Liver (tissue), 9 donors: ENCODE results near the gene ZNF423. TPM values are rescaled to one million over a fixed set of nuclear protein-coding genes. Genes with fewer than 3 reads are reported as not detected.

ENCODE experiments used
- DNase-seq: peaks from one replicate; pipeline ENCODE4 v3.0.0-alpha.2; 2017; ENCODE audit warnings: low spot score
- H3K27ac ChIP-seq, 2 donors: one replicate each; pipeline ENCODE4 v1.7.0; 2013; ENCODE audit warnings: inconsistent platforms in 2 of 2, low read length in 2 of 2, control low read depth in 1 of 2, low read depth in 1 of 2, mild to moderate bottlenecking in 1 of 2
- H3K27me3 ChIP-seq, 4 donors: one replicate each; pipeline versions ENCODE4 v1.6.1 to v1.7.0; 2013; ENCODE audit warnings: low read length in 3 of 4, inconsistent platforms in 1 of 4, mild to moderate bottlenecking in 1 of 4, moderate library complexity in 1 of 4; ENCODE audit not compliant: control insufficient read depth in 4 of 4, insufficient read depth in 4 of 4
- H3K36me3 ChIP-seq, 4 donors: one replicate each; pipeline versions ENCODE4 v1.6.1 to v1.7.0; 2013; ENCODE audit warnings: low read length in 3 of 4, mild to moderate bottlenecking in 3 of 4, low read depth in 1 of 4, moderate library complexity in 1 of 4; ENCODE audit not compliant: control insufficient read depth in 4 of 4, insufficient read depth in 3 of 4
- H3K4me1 ChIP-seq, 4 donors: one replicate each; pipeline versions ENCODE4 v1.6.1 to v1.7.0; 2013; ENCODE audit warnings: low read length in 3 of 4, mild to moderate bottlenecking in 3 of 4, moderate library complexity in 1 of 4; ENCODE audit not compliant: control insufficient read depth in 4 of 4, insufficient read depth in 4 of 4
- H3K4me3 ChIP-seq, 3 donors: one replicate each; pipeline versions ENCODE4 v1.6.1 to v1.7.0; 2013; ENCODE audit warnings: low read length in 3 of 3, control low read depth in 1 of 3, low read depth in 1 of 3, mild to moderate bottlenecking in 1 of 3
- H3K9ac ChIP-seq, 2 donors: one replicate each; pipeline ENCODE4 v1.7.0; 2013; ENCODE audit warnings: low read length in 2 of 2, mild to moderate bottlenecking in 2 of 2, moderate library complexity in 2 of 2, control low read depth in 1 of 2, low read depth in 1 of 2
- H3K9me3 ChIP-seq, 4 donors: one replicate each; pipeline versions ENCODE4 v1.6.1 to v1.7.0; 2013; ENCODE audit warnings: low read length in 3 of 4; ENCODE audit not compliant: control insufficient read depth in 4 of 4
- CTCF ChIP-seq: fragments of 150-350 bp; IDR thresholded peaks from 2 replicates; pipeline ENCODE4 v1.5.1; 2017; ENCODE audit warnings: improper control_type of control experiment, low read depth, low read length; ENCODE audit not compliant: missing input control
- EGR1 ChIP-seq, 2 donors: IDR thresholded peaks; 2 replicates each; pipeline ENCODE4 v1.6.1; 2016 to 2018; ENCODE audit warnings: antibody characterized with exemption in 2 of 2, low read depth in 2 of 2
- FOXA1 ChIP-seq: IDR thresholded peaks from 2 replicates; pipeline ENCODE4 v1.6.1; 2016; ENCODE audit warnings: antibody characterized with exemption
- FOXA2 ChIP-seq: IDR thresholded peaks from 2 replicates; pipeline ENCODE4 v1.6.1; 2016; ENCODE audit warnings: antibody characterized with exemption
- GABPA ChIP-seq, 2 donors: IDR thresholded peaks in 1 of 2; conservative IDR thresholded peaks in 1 of 2; 2 replicates each; pipeline ENCODE4 v1.6.1; 2016; ENCODE audit warnings: antibody characterized with exemption in 2 of 2, mild to moderate bottlenecking in 1 of 2, moderate library complexity in 1 of 2
- HNF4A ChIP-seq, 2 donors: conservative IDR thresholded peaks; 2 replicates each; pipeline ENCODE4 v1.6.1; 2016; ENCODE audit warnings: antibody characterized with exemption in 2 of 2, mild to moderate bottlenecking in 2 of 2
- HNF4G ChIP-seq: IDR thresholded peaks from 2 replicates; pipeline ENCODE4 v1.6.1; 2016; ENCODE audit warnings: antibody characterized with exemption
- JUND ChIP-seq, 2 donors: IDR thresholded peaks; 2 replicates each; pipeline ENCODE4 v1.6.1; 2016; ENCODE audit warnings: antibody characterized with exemption in 2 of 2
- MAX ChIP-seq: IDR thresholded peaks from 2 replicates; pipeline ENCODE4 v1.6.1; 2016; ENCODE audit warnings: antibody characterized with exemption
- NR2F2 ChIP-seq: IDR thresholded peaks from 2 replicates; pipeline ENCODE4 v1.6.1; 2016; ENCODE audit warnings: antibody characterized with exemption
- RAD21 ChIP-seq, 2 donors: IDR thresholded peaks; 2 replicates each; pipeline ENCODE4 v1.6.1; 2016; ENCODE audit warnings: antibody characterized with exemption in 2 of 2, mild to moderate bottlenecking in 2 of 2
- REST ChIP-seq: IDR thresholded peaks from 2 replicates; pipeline ENCODE4 v1.6.1; 2016; ENCODE audit warnings: antibody characterized with exemption, mild to moderate bottlenecking
- RXRA ChIP-seq, 2 donors: IDR thresholded peaks; 2 replicates each; pipeline ENCODE4 v1.6.1; 2017 to 2018; ENCODE audit warnings: antibody characterized with exemption in 2 of 2, mild to moderate bottlenecking in 1 of 2
- TAF1 ChIP-seq: conservative IDR thresholded peaks from 2 replicates; pipeline ENCODE4 v1.6.1; 2016; ENCODE audit warnings: antibody characterized with exemption, mild to moderate bottlenecking
- YY1 ChIP-seq: IDR thresholded peaks from 2 replicates; pipeline ENCODE4 v1.6.1; 2016; ENCODE audit warnings: antibody characterized with exemption, mild to moderate bottlenecking
- ZBTB33 ChIP-seq: IDR thresholded peaks from 2 replicates; pipeline ENCODE4 v1.6.1; 2016; ENCODE audit warnings: antibody characterized with exemption
- WGBS: extraction: QIAGEN DNeasy Blood & Tissue Kit; methylation state at CpG from one replicate; pipeline ENCODE4 v1.1.7; 2013; 5-methylcytosine and 5-hydroxymethylcytosine counted together
- polyA plus RNA-seq, 2 donors: library from polyadenylated mRNA; stranded (reverse) in 1 of 2; unstranded in 1 of 2; fragments of 200-250 nt in 1 of 2; fragments of >200 nt in 1 of 2; fragmentation: Nextera tagmentation in 1 of 2; extraction: Ambion mirVana in 1 of 2; gene quantifications; one replicate each; pipeline versions ENCODE4 v1.2.1 to v1.2.3, GENCODE V29; 2013 to 2015
- total RNA-seq, 2 donors: library from RNA; depleted of rRNA; stranded (reverse); fragments of >200 nt; gene quantifications; one replicate each; pipeline ENCODE4 v1.2.3, GENCODE V29; 2014
- donor health status: healthy.
- donor health status: healthy.
- donor health status: healthy.
- donor health status: healthy.
- donor health status: healthy.

The ZNF423 gene
- total and polyA plus RNA-seq, 4 donors, result 0.24 to 1.6 (median 0.39) TPM

- H3K27me3 ChIP-seq, result no peaks in the 10 kb centered on the region
- DNase-seq, result no peak
- no peaks in the 10 kb centered on the region for H3K36me3 ChIP-seq
- H3K9me3 ChIP-seq, result no peaks in the 10 kb centered on the region
- no peak overlapping the region for H3K4me3 ChIP-seq
- 80% methylated on average over 6 of the region's 6 CpGs for WGBS
- TF ChIP-seq REST (no peak), FOXA2 (no peak), ZBTB33 (no peak), YY1 (no peak), RXRA (IDR thresholded peaks at IDR 0.05) (no peak), HNF4G (no peak), RAD21 (IDR thresholded peaks at IDR 0.05) (no peak), NR2F2 (no peak), MAX (no peak), FOXA1 (no peak), GABPA (IDR thresholded peaks at IDR 0.05 in 1 of 2, conservative IDR thresholded peaks at IDR 0.05 in 1 of 2) (no peak)
- H3K27ac ChIP-seq, result no peak overlapping the region
- H3K9ac ChIP-seq, result no peak overlapping the region
- H3K4me1 ChIP-seq, result no peaks in the 10 kb centered on the region
Measured at GRCh38 chr16:49844359-49844758, 11.6 kb downstream of the ZNF423 start.

- Histone ChIP-seq H3K9me3 (no peaks in the 10 kb centered on the region), H3K9ac (no peak overlapping the region), H3K27me3 (no peaks in the 10 kb centered on the region), H3K36me3 (no peaks in the 10 kb centered on the region), H3K4me3 (no peak overlapping the region), H3K4me1 (no peaks in the 10 kb centered on the region), H3K27ac (no peak overlapping the region)
- TF ChIP-seq YY1 (no peak), RAD21 (IDR thresholded peaks at IDR 0.05) (no peak), EGR1 (IDR thresholded peaks at IDR 0.05; ENCODE audit: low read depth in 2 of 2) (no peak), CTCF (no peak), HNF4A (conservative IDR thresholded peaks at IDR 0.05) (no peak), TAF1 (no peak), FOXA1 (no peak), JUND (IDR thresholded peaks at IDR 0.05) (no peak), FOXA2 (no peak), HNF4G (no peak), NR2F2 (no peak), RXRA (IDR thresholded peaks at IDR 0.05) (no peak), MAX (no peak)
- DNase-seq, result no peak
- WGBS, result 66% methylated on average over 8 of the region's 8 CpGs
Measured at GRCh38 chr16:49843758-49844157, 12.2 kb downstream of the ZNF423 start.
